T-helper 2 cell treated with Interferon-gamma antibody and Interleukin-4, amounts not matched to agents 100 ng/mL and 5 ng/mL, for 36 hours (primary cell): ENCODE results near the gene PNPLA7. TPM values are rescaled to one million over a fixed set of nuclear protein-coding genes. Genes with fewer than 3 reads are reported as not detected.
"Not testable (repeated sequence)": the region's sequence is repeated elsewhere in the genome, so short reads cannot be mapped to it uniquely, and the experiment has no call there.

Experiments
- intact Hi-C: fragments of 100-400 bp; cut with micrococcal nuclease; formaldehyde crosslinking; loops from one replicate; pipeline ENCODE4 v1.15.1; 2023
- total RNA-seq: library from RNA; stranded (reverse); gene quantifications from 2 replicates; pipeline ENCODE4 v1.2.3, GENCODE V29; 2022

The PNPLA7 gene
- total RNA-seq, 1 donor from 2014 or later = 3.0 TPM

DNA sequence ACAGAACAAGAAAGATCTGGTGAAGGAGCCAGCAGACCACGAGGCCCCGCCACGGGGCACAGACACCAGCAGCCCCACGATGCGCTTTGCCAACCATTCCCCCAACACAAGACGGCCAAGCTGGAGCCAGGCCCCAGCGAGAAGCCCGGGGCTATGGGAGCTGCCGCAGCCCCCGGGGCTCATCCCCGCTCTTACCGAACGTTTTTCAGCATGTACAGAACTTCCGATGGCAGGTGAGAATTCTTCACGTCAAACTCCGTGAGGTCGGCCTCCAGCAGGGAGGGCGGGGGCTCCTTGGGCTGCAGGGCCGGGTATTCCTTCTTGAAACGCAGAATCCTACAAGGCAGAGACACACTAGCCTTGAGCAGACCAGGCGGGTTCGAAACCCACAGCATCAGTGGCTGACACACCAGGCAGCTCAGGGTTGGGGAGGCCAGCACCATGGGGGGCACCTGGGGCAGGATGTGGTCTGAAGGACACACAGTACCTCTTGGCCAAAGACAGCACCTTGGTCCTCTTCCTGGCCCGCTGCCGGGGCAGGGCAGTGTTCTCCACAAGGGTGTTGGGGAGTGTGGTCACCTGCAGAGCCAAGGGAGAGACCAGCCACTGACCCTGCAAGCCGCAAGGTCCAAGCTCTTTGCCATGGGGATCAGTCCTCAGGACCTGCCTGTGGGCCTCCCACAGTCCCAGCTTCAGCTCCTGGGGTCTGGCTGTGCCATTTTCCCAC lies 6.8 kb downstream of the PNPLA7 start:
- intact Hi-C loops = no loop called here

DNA sequence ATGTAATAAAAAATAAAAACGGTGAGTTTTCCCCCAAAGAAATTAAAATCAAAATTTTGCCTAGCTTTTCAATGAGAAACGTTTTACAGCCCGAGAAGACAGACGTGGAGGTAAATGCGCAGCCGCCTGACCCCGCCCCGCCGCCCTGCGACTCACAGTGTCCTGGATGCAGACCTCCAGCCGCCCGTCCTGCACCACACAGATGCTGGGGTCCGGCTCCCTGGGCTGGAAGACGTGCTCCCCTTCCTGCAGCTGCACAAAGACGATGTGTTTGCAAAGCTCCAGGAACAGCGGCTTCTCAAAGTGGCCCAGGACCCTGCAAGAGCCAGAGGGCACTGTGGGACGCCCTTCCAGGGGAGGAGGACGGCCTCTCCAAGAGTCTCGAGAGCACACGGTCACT lies 7.7 kb downstream of the PNPLA7 start:
- intact Hi-C loops = no loop called here

DNA sequence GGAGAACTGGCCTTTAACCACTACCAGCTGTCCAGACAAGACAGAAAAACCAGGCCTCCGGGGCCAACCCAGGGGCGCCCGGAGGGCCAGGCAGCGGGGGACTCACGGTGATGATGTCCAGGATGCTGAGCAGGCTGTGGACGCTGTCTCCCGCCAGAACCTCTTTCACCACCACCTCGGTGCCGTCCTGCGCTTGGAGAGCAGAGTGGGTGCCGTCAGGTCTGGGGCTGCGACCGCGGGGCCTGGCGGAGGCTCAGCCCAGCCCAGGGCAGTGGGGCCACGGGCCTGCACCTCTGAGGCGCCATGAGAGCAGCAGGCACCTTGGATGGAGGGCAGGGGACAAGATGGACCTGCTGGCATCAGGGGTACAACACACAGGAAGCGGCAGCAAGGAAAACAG lies 9.7 kb downstream of the PNPLA7 start:
- intact Hi-C loops = no loop called here

DNA sequence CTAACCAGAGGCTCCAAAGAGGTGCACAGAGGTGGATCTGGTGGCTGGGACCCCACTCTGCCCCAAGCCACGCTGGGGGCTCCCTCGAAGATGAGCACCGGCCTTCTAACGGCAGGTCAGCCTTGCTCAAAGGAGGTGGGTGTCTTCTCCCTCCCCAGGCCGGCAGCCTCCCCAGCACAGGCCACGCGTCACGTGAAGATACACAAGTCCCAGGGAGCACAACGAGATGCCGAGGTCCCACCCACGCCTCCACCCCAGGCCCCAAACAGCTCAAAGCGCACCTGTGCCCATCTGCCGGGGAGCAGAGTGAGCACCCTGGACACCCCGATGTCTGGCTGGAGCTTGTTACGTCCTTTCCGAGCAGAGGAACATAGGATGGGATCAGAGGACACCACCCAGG lies 12.1 kb downstream of the PNPLA7 start:
- intact Hi-C loops = loop anchor here (10.0 kb wide), 1 partner anchor 243 kb away; no protein-coding TSS in a partner anchor

DNA sequence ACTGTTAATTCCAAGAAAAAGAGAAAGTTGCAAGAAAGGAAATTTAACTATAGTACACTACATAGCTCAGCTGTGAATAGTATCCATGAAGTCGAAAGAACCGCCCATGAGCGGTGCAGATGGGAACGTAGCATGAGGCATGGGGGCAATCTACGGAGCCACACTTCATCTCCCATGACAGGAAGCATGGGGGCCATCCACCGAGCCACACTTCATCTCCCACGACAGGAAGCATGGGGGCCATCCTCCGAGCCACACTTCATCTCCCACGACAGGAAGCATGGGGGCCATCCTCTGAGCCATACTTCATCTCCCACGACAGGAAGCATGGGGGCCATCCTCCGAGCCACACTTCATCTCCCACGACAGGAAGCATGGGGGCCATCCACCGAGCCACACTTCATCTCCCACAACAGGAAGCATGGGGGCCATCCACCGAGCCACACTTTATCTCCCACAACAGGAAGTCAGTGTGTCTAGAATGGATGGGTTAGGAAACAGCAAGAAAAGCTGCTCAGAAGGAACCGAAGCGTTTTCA lies 13.5 kb downstream of the PNPLA7 start:
- intact Hi-C loops = loop anchor here (10.0 kb wide), 1 partner anchor 242 kb away; no protein-coding TSS in a partner anchor

DNA sequence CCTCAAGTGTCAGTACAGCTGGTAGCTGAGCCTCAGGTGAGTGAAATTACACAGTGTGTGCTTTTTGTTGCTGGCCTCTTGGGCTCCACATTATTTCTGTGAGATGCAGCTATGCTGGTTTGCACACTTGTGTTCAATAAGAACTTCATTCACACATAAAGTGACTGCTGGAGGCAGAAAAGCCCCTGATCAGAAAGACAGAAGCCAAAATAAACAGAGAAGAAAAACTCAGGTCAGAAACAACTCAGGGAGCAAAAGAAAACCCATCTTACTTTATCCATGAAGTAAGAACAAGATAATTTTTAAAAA lies 15.1 kb downstream of the PNPLA7 start:
- intact Hi-C loops = loop anchor here (10.0 kb wide), 1 partner anchor 240 kb away; no protein-coding TSS in a partner anchor

- intact Hi-C loops = loop anchor here (10.0 kb wide), 1 partner anchor 240 kb away; no protein-coding TSS in a partner anchor
These were observed 15.7 kb downstream of the PNPLA7 start for GRCh38 chr9:137534256-137535119.

DNA sequence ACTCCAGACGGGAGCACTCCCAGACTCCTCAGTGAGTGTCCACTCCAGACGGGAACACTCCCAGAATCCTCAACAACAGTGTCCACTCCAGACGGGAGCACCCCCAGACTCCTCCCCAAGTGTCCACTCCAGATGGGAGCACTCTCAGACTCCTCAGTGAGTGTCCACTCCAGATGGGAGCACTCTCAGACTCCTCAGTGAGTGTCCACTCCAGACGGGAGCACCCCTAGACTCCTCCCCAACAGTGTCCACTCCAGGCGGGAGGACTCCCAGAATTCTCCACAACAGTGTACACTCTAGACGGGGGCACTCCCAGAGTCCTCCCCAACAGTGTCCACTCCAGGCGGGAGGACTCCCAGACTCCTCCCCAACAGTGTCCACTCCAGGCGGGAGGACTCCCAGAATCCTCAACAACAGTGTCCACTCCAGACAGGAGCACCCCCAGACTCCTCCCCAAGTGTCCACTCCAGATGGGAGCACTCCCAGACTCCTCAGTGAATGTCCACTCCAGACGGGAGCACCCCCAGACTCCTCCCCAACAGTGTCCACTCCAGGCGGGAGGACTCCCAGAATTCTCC lies 17.2 kb downstream of the PNPLA7 start:
- intact Hi-C loops = loop anchor here (10.0 kb wide), 1 partner anchor 238 kb away; no protein-coding TSS in a partner anchor

GRCh38 chr9:137531099-137531765 lies 19.0 kb downstream of the PNPLA7 start:
- intact Hi-C loops = loop anchor here (10.0 kb wide), 1 partner anchor 236 kb away; no protein-coding TSS in a partner anchor

DNA sequence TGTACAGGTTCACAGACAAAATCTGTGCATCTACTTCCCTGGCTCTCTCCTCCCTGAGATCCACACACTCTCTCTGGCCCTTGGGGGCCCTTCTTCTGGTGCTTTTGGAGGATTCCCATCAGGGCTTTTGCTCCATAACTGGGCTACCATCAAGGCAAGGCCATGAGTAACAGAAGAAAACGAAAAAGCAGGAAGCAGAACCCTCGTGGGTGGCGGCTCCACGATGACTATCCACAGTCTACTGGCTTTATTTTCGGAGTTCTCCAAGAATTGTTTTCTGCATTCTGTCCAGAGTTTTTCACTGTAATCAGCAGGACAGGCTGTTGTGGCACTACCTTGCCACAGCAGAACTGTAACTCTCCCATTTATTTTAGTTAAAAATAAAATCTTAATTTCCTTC lies 19.9 kb downstream of the PNPLA7 start:
- intact Hi-C loops = loop anchor here (10.0 kb wide), 1 partner anchor 236 kb away; no protein-coding TSS in a partner anchor

DNA sequence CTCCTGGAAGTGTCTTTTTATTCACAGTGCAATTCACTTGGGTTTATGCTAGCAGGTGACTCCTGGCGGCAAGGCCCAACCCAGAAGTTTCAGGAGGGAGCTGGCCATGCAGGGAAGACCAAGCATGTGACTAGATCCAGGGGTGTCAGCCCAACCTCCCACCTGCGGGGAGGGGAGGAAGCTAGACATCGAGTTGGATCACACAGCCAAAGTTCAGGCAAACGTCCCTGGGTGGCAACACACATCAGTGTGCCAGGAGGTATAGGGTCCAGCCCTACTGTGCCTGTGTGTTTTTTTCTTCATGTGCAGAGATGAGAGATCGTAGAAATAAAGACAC lies 25.3 kb downstream of the PNPLA7 start:
- intact Hi-C loops = no loop called here

- intact Hi-C loops = no loop called here
These were observed 25.8 kb downstream of the PNPLA7 start for GRCh38 chr9:137524161-137524980.

DNA sequence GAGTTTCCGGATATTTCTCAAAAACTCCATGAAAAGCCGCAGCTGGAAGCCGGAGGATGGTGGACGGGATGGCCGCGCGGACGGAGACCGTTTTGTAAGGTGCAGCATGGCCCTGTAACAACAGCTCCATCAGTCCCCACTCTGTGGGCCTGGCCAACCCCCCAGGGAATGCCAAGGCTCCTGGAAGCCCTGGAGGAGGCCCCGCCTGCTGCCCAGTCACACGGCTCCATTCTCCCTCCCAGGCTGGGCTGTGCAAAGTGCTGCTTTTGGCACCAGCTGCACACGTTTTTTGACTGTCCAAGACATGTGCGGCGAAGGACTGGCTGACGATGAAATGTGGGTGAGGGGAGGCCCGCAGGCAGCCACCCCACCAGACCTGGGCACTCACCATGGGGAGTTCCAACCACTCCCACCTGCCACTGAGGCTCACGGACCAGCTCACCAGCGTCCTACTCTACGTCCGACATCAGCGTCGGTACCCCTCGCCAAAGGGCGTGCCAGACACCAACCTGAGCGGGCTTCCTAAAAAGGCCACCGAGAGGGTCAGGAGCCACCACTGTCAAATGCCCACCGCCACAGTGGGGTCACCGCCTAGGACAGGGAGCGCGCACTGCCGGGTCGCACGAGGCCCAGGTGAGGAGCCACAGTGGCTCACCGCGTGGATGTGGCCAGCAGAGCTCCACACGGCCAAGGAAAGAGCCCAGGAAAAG lies 27.3 kb downstream of the PNPLA7 start:
- intact Hi-C loops = no loop called here

GRCh38 chr9:137521405-137521985 lies 28.7 kb downstream of the PNPLA7 start:
- intact Hi-C loops = no loop called here

DNA sequence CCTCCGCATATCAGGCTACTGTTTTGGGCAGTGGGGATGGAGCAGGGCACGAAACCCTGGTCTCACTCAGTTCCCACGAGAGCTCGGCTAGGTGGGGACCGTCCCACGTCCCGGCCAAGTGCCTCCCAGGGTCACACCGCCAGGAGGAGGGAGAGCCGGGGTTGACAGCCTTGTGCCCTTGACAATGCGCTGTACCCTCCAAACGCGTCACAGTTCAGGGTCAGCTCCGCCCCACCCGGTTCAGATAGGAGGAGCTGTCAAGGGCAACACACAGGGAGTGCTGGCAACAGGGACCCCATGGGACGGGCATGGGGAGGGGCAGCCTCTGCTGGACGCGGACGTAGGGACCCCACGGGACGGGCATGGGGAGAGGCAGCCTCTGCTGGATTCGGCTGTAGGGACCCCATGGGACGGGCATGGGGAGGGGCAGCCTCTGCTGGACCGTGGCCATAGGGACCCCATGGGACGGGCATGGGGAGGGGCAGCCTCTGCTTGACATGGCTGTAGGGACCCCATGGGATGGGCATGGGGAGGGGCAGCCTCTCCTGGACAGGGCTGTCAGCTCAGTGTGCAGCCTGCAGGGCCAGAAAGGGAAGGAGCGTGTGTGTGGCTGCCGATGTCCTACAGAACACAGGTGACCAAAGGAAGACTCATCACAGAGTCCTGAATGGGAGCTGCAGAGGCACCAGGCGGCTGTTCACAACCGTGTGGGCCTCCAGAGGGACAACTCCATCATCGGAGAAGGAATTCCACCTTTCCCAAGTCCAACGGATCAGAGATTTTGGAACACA lies 29.4 kb downstream of the PNPLA7 start:
- intact Hi-C loops = no loop called here

GRCh38 chr9:137519553-137519952 lies 30.6 kb downstream of the PNPLA7 start:
- intact Hi-C loops = no loop called here

GRCh38 chr9:137518661-137519459 lies 31.3 kb downstream of the PNPLA7 start:
- intact Hi-C loops = not testable (repeated sequence)
